HK-2 (cell line): ENCODE measurements around the gene ST6GALNAC1.

Source experiments
- DNase-seq: peaks from one replicate; pipeline ENCODE4 v3.0.0-alpha.2; 2018; ENCODE audit not compliant: unreplicated experiment

The ST6GALNAC1 gene

GRCh38 chr17:76676629-76677028 lies 33.1 kb upstream of the ST6GALNAC1 start:
- no peak for DNase-seq

- no peak for DNase-seq
Measured at GRCh38 chr17:76675648-76676047, 32.1 kb upstream of the ST6GALNAC1 start.

GRCh38 chr17:76674600-76674999 lies 31.0 kb upstream of the ST6GALNAC1 start:
- DNase-seq: no peak

GRCh38 chr17:76673729-76674128 lies 30.2 kb upstream of the ST6GALNAC1 start:
- no peak for DNase-seq

- no peak for DNase-seq
Measured at GRCh38 chr17:76672892-76673291, 29.3 kb upstream of the ST6GALNAC1 start.

- no peak for DNase-seq
Measured at GRCh38 chr17:76672270-76672851, 28.8 kb upstream of the ST6GALNAC1 start.

GRCh38 chr17:76671912-76672262 lies 28.3 kb upstream of the ST6GALNAC1 start:
- no peak for DNase-seq

GRCh38 chr17:76671123-76671911 lies 27.8 kb upstream of the ST6GALNAC1 start:
- peak; percentile 100 for DNase-seq

- DNase-seq: no peak
Measured at GRCh38 chr17:76670718-76671122, 27.2 kb upstream of the ST6GALNAC1 start.

- DNase-seq: no peak
Measured at GRCh38 chr17:76670020-76670717, 26.6 kb upstream of the ST6GALNAC1 start.

- no peak for DNase-seq
Measured at GRCh38 chr17:76667786-76668453, 24.4 kb upstream of the ST6GALNAC1 start.

GRCh38 chr17:76667491-76667755 lies 23.9 kb upstream of the ST6GALNAC1 start:
- no peak for DNase-seq

- DNase-seq: no peak
Measured at GRCh38 chr17:76660656-76661042, 17.1 kb upstream of the ST6GALNAC1 start.

- DNase-seq: peak; percentile 45
Measured at GRCh38 chr17:76659928-76660655, 16.5 kb upstream of the ST6GALNAC1 start.

- DNase-seq: no peak
Measured at GRCh38 chr17:76658242-76658662, 14.7 kb upstream of the ST6GALNAC1 start.

- DNase-seq: no peak
Measured at GRCh38 chr17:76657505-76658241, 14.1 kb upstream of the ST6GALNAC1 start.

- no peak for DNase-seq
Measured at GRCh38 chr17:76654408-76654807, 10.9 kb upstream of the ST6GALNAC1 start.

- no peak for DNase-seq
Measured at GRCh38 chr17:76650504-76650903, 6.9 kb upstream of the ST6GALNAC1 start.

GRCh38 chr17:76646712-76647111 lies 3.2 kb upstream of the ST6GALNAC1 start:
- DNase-seq: no peak

- DNase-seq: no peak
Measured at GRCh38 chr17:76645481-76645880, 1.9 kb upstream of the ST6GALNAC1 start.

GRCh38 chr17:76644995-76645394 lies 1.4 kb upstream of the ST6GALNAC1 start:
- DNase-seq: no peak
